Rectal smooth muscle tissue (tissue), 1 donor: ENCODE measurements around the gene SLC44A3.
"Not testable (repeated sequence)": the region's sequence is repeated elsewhere in the genome, so short reads cannot be mapped to it uniquely, and the experiment has no call there.

Source experiments
- H3K27ac ChIP-seq: one replicate; pipeline ENCODE4 v1.7.0; 2013; ENCODE audit warnings: low read depth, low read length, inconsistent platforms
- H3K27me3 ChIP-seq: one replicate; pipeline ENCODE4 v1.7.0; 2013; ENCODE audit warnings: low read length; ENCODE audit not compliant: control insufficient read depth, insufficient read depth
- H3K36me3 ChIP-seq: one replicate; pipeline ENCODE4 v1.7.0; 2013; ENCODE audit warnings: low read length; ENCODE audit not compliant: control insufficient read depth, insufficient read depth
- H3K4me1 ChIP-seq: one replicate; pipeline ENCODE4 v1.7.0; 2013; ENCODE audit warnings: low read length; ENCODE audit not compliant: control insufficient read depth, insufficient read depth
- H3K4me3 ChIP-seq: one replicate; pipeline ENCODE4 v1.7.0; 2013; ENCODE audit warnings: low read length
- H3K9ac ChIP-seq: one replicate; pipeline ENCODE4 v1.7.0; 2013; ENCODE audit warnings: low read length

The SLC44A3 gene

DNA sequence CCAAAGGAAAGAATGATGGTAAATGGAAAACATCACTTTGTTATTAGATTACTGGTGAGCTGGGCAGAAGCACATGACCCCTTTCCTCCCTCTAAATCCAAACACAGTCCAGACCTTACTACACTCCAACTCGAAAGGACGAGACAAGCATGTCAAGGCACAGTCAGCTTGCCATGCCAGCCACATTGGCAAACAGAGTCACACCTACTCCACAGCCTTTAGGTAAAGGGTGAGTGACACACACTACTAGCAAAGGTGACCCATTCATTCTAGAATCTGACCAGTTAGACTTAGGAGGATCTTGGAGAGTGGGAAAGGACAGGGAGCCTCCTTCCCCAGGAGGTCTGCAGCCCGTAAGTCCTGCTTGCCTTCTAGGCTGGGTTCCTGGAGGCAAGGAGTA is 3.0 kb downstream of the SLC44A3 start:
- no peak overlapping the region for H3K9ac ChIP-seq
- peaks cover 3% of the 10 kb centered on the region for H3K36me3 ChIP-seq
- no peak overlapping the region for H3K27ac ChIP-seq
- H3K4me1 ChIP-seq: no peaks in the 10 kb centered on the region
- H3K27me3 ChIP-seq: no peaks in the 10 kb centered on the region
- H3K4me3 ChIP-seq: no peak overlapping the region

DNA sequence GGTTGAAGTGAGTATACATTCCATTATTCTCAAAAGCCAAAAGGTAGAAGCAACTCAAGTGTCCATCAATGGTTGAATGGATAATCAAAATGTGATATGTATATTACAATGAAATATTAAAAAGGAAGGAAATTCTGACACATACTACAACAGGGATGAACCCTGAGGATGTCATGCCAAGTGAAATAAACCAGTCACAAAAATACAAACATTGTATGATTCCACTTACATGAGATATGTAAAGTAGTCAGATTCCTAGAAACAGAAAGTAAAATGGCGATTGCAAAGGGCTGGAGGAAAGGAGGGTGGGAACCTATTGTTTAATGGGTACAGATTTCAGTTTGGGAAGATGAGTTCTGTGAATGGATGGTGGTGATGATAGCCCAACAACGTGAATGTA is 5.8 kb downstream of the SLC44A3 start:
- no peak overlapping the region for H3K9ac ChIP-seq
- H3K4me3 ChIP-seq: no peak overlapping the region
- no peaks in the 10 kb centered on the region for H3K27me3 ChIP-seq
- no peaks in the 10 kb centered on the region for H3K4me1 ChIP-seq
- peaks cover 3% of the 10 kb centered on the region for H3K36me3 ChIP-seq
- H3K27ac ChIP-seq: no peak overlapping the region

DNA sequence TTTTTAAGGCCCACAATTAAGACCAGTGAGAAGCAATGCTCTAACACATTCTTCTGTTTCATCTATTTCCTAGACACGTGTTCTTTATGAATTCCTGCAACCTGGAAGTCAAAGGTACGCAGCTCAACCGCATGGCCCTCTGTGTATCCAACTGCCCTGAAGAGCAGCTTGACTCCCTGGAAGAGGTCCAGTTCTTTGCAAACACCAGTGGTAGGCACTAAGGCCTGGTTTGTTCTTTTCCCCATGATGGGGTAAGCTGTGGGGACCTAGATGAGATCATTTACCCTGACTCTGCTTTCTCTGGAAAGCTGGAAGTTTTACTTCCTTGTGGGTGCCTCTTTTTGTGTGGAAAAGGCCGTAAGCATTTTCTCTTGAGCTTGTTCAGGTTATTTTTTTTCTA is 7.3 kb downstream of the SLC44A3 start:
- H3K27ac ChIP-seq: no peak overlapping the region
- peaks cover 3% of the 10 kb centered on the region for H3K36me3 ChIP-seq
- no peaks in the 10 kb centered on the region for H3K4me1 ChIP-seq
- H3K4me3 ChIP-seq: no peak overlapping the region
- H3K9ac ChIP-seq: no peak overlapping the region
- H3K27me3 ChIP-seq: no peaks in the 10 kb centered on the region

DNA sequence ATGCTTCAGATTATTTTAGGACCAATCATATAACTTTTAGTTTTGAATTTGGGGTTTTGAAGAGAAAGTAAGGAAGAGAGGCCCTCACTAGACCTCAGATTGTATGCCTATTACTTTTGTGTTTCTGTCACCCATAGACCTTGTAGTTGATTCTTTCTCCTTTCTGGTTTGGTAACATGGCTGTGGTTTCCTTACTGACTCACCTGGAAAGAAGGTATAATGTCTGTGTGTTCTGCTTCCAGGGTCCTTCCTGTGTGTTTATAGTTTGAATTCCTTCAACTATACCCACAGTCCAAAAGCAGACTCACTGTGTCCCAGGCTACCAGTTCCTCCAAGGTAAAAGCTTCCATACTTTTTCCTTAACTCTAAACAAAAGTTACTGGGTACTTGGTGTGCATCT is 8.1 kb downstream of the SLC44A3 start:
- Histone ChIP-seq H3K27me3 (no peaks in the 10 kb centered on the region), H3K36me3 (peaks cover 3% of the 10 kb centered on the region), H3K27ac (no peak overlapping the region), H3K4me3 (no peak overlapping the region), H3K4me1 (no peaks in the 10 kb centered on the region), H3K9ac (no peak overlapping the region)

DNA sequence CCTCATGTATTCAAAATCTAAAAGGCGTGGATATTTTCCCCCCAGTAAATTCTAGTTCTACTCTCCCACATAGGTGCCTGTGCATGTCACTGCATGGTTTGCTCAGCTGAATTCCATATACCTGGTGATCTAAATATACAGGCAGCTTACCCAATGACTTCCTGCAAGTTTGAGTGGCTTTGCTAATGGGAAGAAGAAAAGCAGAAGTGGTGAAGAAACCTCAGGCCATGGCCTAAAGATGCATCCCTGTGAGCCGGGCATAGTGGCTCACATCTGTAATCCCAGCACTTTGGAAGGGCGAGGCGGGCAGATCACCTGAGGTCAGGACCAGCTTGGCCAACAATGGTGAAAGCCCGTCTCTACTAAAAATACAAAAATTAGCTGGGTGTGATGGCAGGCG is 11.5 kb downstream of the SLC44A3 start:
- Histone ChIP-seq H3K27me3 (no peaks in the 10 kb centered on the region), H3K9ac (no peak overlapping the region), H3K4me1 (no peaks in the 10 kb centered on the region), H3K4me3 (no peak overlapping the region), H3K36me3 (peaks cover 2% of the 10 kb centered on the region), H3K27ac (no peak overlapping the region)

DNA sequence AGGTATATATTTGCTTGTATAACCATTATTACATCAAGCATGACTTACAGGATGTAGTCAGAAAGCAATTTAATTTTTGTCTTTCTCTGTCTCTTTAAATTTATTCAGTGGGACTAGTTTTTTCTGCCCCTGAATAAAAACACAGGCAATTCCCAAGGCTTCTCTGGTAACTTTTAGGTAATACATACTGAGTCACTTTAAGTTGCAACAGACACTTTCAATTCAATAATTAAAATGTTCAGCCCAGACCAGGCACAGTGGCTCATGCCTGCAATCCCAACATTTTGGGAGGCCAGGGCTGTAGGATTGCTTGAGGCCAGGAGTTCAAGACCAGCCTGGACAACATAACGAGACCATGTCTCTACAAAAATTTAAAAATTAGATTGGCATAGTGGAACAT is 12.3 kb downstream of the SLC44A3 start:
- Histone ChIP-seq H3K9ac (no peak overlapping the region), H3K4me1 (no peaks in the 10 kb centered on the region), H3K4me3 (no peak overlapping the region), H3K27ac (no peak overlapping the region), H3K36me3 (no peaks in the 10 kb centered on the region), H3K27me3 (no peaks in the 10 kb centered on the region)

DNA sequence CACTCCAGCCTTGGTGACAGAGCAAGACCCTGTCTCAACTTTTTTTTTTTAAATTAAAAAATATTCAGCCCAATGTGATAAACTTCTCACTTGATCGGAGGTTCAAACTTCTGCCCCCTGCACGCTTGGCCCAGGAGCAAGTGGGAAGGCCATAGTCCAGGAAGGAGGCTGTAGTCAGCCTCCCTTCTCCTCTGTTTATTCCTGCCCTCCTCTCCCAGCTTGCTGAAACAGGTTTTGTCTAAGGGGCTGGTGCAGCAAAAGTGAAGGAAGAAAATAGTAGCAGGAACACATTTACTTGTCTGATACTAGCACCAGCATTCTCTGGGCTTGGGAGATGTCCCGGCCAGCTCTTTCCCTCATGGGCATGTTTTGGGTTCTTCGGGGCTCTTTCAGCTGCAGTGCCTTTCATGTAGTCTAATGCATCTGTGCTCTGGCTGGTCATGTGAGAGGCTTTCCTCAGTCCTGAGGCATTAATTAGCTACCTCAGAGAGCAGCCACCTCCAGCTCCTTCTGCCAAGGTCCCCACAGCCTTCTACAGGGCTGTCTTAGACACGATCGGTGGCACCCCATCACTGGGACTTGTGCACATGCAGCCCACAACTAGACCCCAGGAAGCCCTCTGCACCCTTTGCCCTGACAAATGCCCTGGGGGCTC is 12.9 kb downstream of the SLC44A3 start:
- Histone ChIP-seq H3K27ac (no peak overlapping the region), H3K4me1 (no peaks in the 10 kb centered on the region)

DNA sequence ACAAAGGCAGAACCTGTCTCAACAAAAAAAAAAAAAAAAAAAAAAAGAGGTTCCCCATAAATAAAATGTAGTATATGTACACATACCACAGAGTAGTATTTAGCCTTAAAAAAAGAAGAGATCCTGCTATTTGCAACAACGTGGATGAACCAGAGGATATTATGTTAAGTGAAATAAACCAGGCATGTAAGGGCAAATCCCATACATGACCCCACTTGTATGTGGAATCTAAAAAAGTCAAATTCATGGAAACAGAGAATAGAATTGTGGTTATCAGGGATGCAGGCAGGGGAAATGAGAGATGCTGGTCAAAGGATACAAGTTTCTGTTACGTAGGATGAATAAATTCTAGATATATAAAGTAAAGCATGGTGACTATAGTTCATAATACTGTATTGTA is 16.7 kb downstream of the SLC44A3 start:
- H3K4me3 ChIP-seq: no peak overlapping the region
- H3K27me3 ChIP-seq: no peaks in the 10 kb centered on the region
- peaks cover 6% of the 10 kb centered on the region for H3K36me3 ChIP-seq
- H3K9ac ChIP-seq: no peak overlapping the region
- no peak overlapping the region for H3K27ac ChIP-seq
- no peaks in the 10 kb centered on the region for H3K4me1 ChIP-seq

More for the DNA sequence above, 12.9 kb downstream of the SLC44A3 start:
- H3K36me3 ChIP-seq: no peaks in the 10 kb centered on the region
- H3K4me3 ChIP-seq: no peak overlapping the region
- no peaks in the 10 kb centered on the region for H3K27me3 ChIP-seq
- H3K9ac ChIP-seq: no peak overlapping the region

DNA sequence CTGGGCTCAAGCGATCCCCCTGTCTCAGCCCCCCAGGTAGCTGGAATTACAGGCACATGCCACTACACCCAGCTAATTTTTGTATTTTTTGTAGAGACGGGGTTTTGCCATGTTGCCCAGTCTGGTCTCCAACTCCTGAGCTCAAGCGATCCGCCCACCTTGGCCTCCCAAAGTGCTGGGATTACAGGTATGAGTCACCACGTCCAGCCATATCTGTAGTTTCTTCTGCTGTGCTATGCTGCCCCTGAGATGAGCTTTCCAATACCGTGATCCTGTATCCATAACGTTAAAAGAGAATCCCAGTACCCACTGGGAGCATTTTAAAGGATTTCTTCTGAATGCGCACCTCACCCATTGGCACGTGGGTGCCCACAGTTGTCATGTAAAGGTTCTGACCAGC is 20.2 kb downstream of the SLC44A3 start:
- not testable (repeated sequence) for H3K4me3 ChIP-seq, H3K36me3 ChIP-seq, H3K27me3 ChIP-seq, H3K27ac ChIP-seq, H3K9ac ChIP-seq, H3K4me1 ChIP-seq

DNA sequence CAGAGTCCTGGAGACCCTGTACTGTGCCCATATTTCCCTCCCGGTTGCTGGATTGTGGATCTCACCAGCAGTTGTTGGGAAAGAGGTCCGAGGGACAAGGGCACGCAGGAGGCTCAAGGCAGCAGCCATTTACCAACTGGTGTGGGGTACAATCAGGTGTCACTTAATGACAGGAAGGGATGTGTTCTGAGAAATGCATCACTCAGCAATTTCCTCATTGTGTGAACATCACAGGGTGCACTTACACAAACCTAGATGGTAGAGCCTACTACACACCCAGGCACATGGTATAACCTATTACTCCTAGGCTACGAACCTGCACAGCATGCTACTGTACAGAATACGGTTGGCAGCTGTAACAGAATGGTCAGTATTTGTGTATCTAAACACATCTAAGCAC is 20.7 kb downstream of the SLC44A3 start:
- peaks cover 6% of the 10 kb centered on the region for H3K36me3 ChIP-seq
- no peak overlapping the region for H3K9ac ChIP-seq
- no peaks in the 10 kb centered on the region for H3K27me3 ChIP-seq
- H3K4me3 ChIP-seq: no peak overlapping the region
- H3K27ac ChIP-seq: no peak overlapping the region
- H3K4me1 ChIP-seq: no peaks in the 10 kb centered on the region

DNA sequence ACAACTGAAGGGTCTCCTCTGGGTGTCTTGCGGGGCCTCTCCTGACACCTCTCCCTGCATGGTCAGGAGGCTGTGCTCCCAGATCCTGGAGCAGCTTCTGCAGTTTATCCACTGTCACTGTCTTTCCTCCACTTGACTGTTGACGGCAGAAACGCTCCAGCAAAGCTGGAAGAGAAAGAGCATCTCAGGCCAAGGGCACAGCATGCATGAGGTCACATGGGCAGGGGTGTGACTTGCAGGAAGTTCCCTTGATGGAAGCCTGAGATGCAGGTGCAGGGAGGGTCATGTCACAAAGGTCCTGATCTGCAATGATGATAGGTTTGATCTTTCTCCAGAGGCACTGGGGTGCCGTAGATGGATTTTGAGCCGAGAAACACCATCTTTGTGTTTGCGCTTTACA is 23.3 kb downstream of the SLC44A3 start:
- no peaks in the 10 kb centered on the region for H3K4me1 ChIP-seq
- H3K36me3 ChIP-seq: peaks cover 6% of the 10 kb centered on the region
- H3K27me3 ChIP-seq: no peaks in the 10 kb centered on the region
- no peak overlapping the region for H3K27ac ChIP-seq
- no peak overlapping the region for H3K4me3 ChIP-seq
- H3K9ac ChIP-seq: no peak overlapping the region

DNA sequence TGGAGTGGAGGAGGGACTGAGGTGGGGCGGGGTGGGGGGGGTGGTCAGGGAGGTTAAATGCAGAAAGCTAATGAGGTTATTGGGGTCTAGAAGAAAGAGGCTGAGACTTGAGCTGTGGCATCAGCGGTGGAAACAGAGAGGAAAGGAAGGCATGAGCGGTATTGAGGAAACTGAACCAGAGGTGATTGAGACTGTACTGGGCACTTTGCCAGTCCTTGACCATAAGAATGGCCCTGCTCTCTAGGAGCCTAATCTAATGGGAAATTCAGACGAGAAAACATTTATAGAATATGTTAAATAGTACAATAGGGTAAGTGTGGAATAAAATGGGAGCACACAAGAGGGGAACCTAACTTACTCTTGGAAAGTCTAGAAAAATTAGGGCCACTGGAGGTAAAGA is 23.7 kb downstream of the SLC44A3 start:
- Histone ChIP-seq H3K36me3 (peaks cover 6% of the 10 kb centered on the region), H3K9ac (no peak overlapping the region), H3K27me3 (no peaks in the 10 kb centered on the region), H3K4me1 (no peaks in the 10 kb centered on the region), H3K27ac (no peak overlapping the region), H3K4me3 (no peak overlapping the region)

DNA sequence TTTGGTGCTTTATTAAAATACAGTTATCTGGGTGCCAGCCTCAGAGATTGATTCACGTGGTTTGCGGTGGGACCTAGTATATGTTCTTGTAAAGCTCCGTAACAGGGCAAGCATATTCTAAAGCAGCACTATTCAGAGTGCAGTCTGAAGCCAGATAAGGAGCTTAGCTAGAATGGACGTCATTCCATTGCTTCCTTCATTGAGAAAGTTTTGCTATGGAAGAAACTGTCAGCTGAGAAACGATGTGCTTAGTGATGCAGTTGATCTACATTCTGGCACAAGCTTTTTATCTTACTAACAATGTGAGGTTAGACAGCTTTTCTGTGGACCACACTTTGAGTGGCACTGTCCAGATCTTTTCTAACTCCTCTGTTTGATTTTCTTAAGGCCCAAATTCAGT is 26.2 kb downstream of the SLC44A3 start:
- Histone ChIP-seq H3K9ac (no peak overlapping the region), H3K4me3 (no peak overlapping the region), H3K4me1 (no peaks in the 10 kb centered on the region), H3K27ac (no peak overlapping the region), H3K27me3 (no peaks in the 10 kb centered on the region), H3K36me3 (peaks cover 5% of the 10 kb centered on the region)
